ENCODE results near the gene TMEM41A.

TMEM41A gene

DNA sequence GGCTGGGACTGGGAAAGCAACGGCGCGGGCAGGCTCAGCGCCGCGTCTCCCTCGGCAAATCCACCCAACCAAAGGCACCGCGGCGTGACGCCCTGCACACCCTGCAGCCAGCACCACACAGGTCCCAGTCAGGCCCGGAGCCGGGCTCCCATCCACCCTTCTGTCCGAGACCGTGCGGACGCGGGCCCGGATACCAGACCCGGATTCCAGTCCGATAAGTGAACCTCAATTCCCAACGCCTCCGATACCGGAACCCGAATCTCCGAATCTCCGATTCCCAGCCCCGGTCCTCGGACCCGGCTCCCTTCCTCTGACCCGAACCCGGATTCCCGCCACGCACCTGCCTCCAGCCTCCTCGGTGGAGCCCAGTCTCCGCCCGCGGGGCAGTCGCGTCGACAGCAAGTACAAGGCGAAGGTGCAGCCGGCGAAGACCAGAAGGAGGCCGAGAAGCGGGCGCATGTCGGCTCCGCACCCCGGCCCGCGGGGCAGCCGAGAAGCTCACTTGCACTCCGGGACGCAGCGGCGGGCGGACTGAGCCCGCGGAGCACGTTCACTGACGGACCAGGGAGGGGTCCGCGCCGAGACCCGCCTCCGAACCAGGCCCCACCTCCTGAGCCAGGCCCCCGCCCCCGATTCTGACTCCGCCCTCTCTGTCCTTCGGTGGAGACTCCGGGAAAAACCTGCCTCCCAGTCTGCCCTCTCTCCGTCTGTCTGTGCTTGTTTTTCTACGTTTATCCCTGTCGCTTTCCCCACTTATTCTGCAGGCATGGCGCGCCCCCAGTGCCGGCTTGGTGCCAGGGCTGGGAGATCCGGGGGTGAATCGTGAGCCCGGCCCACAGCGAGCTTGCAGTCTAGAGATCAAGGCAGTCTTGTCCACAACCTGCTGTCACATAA is at the start of gene TMEM41A:
Gene TMEM41A (minus strand): TSS at position 533 of the 894 bp plus-strand sequence. CDS start 74 bp downstream, at position 459.
- DNase-seq (ENCODE audit: low read depth in 2 of 2) = peak; percentile 77 to 78

DNA sequence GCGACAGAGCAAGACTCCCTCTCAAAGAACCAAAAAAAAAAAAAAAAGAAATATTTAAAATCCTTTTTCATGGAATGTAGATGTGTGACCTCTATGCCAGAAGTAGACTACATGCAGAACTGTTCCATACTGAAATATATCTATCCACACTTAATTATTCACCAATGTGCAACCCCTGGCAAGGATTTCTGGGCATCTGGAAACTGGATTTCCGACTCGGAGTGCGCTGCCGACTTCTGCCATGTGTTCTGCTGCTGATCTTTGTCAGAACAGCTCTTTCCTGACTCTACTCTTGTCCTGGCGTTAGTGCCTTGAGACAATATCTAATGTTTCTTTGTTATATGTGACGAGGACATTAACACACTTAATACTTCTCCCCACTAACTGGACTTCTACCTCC is 41.9 kb upstream of the TMEM41A start:
- DNase-seq (ENCODE audit: low read depth in 2 of 2) = no peak

DNA sequence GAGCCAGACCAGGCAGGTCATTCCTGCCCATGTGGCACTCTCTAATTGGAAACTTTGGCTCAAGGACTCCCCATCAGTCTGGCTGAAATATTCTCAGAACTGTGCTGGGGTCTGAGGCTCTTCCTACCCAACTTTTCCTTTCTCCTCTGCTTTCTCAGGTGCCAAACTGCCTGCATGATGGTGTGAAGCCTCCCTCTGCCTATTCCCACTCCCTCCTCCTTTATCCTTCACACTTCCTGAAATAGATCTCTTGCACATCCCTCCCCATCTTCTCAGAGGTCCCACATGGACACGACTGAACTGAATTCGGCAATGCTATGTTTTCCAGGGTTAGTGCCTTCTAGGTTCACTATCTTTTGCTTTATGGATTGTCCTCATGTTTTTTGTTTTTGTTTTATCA is 41.1 kb upstream of the TMEM41A start:
- DNase-seq (ENCODE audit: low read depth in 2 of 2) = no peak

DNA sequence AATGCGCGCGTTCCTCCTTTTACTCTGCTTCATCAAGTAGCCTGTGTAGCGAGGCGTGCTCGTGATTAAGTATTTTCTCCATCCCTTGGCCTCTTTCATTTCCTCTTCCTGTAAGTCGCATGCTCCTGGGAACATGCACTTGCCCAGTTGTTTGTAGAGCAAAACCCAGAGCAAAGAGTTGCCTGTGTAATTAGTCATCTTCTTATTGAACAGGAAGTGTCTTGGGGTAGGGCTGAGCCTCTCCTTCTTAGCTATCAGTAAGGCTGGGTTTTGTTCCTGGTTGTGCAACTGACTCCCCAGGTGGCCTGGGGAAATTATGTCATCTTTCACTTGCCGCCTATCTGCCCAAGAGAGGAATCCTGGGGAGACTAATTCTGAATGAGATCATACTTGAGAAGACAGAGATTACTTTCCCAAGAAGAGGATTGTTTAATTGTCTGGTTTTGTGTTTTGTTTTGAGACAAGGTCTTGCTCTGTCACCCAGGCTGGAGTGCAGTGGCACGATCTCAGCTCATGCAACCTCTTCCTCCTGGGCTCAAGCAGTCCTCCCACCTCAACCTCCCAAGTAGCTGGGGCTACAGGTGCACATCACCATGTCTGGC is 38.6 kb upstream of the TMEM41A start:
- no peak for DNase-seq (ENCODE audit: low read depth in 2 of 2)

DNA sequence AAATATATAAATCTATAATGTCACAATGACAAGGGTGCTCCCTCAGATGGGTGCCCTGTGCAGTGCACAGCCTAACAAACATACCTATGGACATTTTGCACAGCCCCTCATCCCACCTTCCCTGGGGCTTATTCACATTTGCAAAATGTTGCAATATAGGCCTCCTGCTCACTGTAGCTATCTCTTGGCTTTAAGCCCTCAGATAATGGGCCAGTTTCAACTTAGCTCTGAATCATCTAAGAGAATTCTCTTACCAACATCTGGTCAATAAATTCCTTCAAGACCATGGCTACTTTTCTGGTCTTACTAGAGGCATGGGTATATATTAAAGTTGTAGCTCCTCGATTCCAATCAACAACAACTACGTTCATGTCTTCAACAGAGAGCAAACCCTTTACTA is 35.7 kb upstream of the TMEM41A start:
- DNase-seq (ENCODE audit: low read depth in 2 of 2) = no peak

DNA sequence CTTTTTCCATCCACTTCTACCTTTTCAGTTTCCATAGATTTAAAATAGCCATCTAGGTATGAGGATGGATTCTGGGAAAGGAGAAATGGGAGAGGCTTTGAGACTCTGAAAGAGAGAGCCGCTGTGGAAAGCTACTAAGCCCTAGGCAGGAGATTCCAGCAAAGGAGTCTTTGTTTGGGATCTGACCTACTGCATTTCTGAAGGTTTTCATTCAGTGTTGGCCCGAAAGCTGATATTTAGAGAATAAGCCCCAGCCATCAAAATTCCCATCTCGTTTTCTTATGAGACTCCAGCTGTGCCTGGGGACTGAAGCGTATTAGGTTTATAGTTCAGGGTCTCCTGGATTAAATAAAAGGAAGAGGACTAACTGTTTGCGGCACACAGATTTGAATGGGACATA is 34.1 kb upstream of the TMEM41A start:
- DNase-seq (ENCODE audit: low read depth in 2 of 2) = no peak

DNA sequence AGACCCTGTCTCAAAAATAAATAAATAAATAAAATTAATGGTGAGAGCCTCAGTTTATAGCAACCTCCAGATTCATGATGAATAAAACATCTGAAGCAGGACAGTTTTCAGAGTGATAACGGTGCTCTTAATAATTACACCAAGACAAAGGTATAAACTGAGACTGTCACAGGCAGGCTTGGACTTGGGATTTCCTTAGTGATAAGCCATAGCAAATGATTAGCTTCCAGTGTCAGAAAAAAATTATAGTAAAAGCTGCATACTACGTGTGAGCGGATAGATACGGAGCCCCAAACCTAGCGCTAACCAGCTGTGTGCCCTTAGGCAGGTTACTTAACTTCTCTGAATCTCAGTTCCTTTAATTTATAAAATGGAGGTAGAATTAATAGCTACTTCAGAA is 32.0 kb upstream of the TMEM41A start:
- no peak for DNase-seq (ENCODE audit: low read depth in 2 of 2)

DNA sequence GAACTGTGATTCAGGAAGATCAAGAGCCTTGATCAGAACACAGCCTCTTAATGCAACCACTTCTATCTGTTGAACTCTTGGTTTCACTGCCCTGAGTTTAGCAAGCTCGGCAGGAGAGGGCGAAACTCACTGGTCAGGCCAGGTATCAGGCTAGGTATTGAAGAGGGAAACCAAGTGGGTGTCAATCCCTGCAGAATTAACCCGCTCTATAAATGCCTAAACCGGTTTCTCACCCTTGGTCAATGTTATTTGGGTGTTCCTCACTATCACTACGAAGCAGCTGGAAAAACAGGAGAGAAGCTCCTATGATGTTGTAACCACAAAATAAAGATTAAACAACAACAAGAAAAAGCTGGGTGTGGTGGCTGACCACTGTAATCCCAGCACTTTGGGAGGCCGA is 29.7 kb upstream of the TMEM41A start:
- no peak for DNase-seq (ENCODE audit: low read depth in 2 of 2)

DNA sequence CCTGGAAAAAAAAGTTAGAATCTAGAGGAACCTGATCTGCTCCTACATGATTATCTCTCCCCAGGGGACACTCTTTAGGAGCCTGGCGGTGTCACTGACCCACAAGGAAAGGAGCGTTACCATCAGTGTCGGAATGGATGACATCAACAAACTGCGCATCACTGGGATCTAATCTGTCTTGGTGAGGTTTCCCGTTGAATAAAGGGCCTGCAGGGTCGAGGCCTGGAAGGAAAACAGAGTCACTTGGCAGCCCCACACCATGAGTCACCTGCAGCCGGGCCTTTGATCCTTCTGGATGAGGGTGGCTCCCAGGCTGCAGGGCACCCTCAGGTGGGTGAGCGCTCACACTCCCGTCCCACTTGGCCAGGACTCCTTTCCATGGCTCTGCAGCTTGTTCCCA is 28.5 kb upstream of the TMEM41A start:
- no peak for DNase-seq (ENCODE audit: low read depth in 2 of 2)

DNA sequence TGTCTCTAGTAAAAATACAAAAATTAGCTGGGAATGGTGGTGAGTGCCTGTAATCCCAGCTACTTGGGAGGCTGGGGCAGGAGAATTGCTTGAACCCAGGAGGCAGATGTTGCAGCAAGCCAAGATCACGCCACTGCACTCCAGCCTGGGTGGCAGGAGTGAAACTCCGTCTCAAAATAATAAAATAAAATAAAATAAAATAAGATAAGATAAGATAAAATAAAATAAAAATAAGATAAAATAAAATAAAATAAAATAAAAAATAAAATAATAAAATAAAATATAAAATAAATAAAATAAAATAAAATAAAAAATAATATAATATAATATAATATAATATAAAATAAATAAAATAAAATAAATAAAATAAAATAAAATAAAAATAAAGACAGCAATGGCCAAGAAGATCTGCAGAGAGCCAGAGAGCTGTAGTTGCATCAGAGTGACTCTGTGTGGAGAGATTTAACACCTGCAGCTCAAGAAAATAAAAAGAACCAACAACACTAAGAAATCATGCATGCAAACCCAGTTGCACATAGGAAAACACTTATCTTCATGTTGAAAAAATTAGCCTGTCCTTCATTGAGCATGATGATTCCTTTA is 27.6 kb upstream of the TMEM41A start:
- no peak for DNase-seq (ENCODE audit: low read depth in 2 of 2)

DNA sequence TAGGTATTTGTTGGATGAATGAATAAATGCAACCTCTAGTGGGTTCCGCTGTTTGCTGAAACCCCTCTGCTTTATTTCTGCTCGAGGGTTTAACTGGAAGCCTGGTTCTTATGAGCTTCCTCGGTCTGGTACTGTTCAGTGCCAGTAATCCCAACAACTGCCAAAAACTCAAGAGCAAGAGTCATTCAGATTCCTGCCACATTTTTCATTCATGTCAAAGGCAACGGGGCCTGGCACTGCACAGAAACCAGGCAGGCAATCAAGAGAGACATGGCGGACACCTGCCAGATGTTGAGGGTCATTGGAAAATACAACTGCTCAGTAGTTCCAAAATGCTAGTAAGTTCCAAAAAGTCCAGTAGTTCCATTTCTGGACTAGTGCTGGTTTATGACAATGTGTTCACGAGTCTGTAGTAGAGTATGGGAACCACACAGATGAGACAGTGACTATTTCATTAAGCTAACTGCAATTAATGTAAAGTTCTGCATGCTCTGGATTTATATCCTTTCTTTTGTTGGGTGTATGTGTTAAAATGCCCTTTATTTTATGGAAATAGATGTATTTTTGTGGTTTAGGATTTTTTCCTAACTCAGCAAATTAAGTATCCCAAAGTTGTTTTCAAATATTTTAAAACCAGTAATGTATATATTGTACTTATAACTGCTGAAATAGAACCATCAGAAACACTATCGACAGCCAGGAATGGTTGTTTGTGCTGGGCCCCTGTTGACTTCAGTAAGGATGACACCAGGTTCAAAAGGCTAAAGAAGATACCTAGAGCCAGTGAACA is 22.7 kb upstream of the TMEM41A start:
- no peak for DNase-seq (ENCODE audit: low read depth in 2 of 2)

DNA sequence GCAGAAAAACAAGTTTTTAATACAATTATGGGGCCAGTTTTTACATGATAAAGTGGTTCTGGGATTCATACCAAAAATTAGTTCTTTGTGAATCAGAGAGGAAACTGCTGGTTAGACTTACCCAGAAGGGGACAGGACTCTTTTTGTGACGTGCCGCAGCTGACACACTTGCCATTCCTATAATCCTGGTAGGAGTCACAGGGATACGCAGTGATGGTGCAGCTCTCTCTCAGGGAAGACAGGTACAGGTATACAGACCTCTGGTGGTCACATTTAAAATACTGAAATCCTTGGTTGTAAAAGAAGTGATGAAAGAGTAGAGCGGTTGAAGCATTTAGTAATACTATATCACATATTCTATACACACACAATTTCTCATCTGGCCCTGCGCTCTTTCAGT is 20.2 kb upstream of the TMEM41A start:
- no peak for DNase-seq (ENCODE audit: low read depth in 2 of 2)

DNA sequence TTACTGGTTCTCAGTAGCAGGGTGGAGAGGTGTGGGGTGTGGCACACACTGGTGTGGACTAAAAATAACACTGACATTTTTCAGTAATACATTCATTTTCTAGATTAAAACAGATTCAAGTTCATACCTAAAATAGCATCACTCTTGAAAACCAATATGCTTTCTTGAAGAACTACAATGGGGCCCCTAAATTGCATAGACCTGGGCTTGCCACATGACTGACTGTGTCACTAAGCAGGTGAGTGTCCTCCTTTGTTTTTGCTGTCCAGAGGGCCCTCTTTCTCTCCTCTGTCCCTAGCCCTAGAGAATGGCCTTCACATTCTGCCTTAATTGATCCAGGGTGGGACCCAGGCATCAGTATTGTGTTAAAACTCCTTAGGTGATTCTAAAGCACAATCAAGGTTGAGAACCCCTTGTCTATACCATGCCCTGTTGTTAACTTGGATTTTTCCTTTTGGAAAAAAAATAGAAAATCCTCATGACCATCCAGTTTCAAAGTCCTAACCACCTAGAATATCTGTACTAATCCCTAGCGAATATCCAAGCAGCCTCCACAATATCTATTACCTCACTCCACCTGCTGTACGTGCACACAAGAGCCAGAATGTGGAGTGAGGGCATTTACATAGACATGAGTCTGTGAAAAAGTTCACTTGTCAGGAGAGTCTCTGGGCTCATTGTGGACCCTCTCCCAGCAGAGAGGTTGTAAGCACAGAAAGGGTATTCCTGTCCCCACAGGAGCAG is 18.7 kb upstream of the TMEM41A start:
- DNase-seq (ENCODE audit: low read depth in 2 of 2) = no peak

DNA sequence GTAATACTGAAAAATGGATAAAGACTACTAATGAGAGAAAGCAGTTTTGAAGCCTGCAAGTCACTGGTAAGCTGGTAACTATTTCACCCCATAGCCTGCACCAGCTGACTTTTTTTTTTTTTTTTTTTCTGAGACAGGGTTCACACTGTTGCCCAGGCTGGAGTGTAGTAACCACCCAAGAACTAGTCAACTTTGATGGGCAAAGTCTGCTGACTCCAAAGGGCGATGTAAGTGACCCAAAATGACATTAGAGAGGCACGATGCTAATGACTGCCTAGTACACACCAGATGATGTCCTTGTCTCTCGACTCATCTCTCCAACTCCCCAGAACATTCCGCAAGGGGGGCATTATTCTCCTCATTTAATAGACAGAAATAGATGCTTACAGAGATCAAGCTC is 12.9 kb upstream of the TMEM41A start:
- DNase-seq (ENCODE audit: low read depth in 2 of 2) = no peak

DNA sequence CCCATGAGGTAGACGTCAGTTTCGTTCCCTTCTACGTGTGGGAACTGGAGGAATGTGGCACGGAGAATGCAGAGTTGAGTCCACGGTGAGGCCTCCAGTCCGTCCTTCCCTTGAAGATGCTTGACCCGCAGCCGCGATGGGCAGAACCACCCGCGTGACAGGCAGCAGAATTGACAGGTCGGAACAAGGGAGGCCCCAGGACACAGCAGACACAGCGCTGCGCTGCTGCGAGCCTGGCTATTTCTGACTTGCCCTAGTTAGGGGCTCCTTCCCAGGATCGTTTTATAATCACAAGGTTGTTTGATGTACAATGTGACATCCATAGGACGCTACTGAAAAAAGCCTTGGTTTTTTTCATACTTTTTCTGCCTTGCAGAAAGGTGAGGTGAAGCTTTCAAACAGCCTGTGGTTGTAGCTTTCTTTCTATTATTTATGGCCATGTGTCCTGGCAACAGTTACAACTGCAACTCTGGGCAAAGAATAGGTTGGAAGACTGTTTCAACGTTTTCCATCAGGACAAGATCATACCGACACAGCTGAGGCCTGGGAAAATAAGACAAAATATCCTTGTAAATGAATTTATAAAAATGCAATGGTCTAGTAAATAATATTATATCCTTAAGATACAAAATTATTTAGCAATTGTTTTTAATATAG is 9.6 kb upstream of the TMEM41A start:
- DNase-seq (ENCODE audit: low read depth in 2 of 2) = no peak

DNA sequence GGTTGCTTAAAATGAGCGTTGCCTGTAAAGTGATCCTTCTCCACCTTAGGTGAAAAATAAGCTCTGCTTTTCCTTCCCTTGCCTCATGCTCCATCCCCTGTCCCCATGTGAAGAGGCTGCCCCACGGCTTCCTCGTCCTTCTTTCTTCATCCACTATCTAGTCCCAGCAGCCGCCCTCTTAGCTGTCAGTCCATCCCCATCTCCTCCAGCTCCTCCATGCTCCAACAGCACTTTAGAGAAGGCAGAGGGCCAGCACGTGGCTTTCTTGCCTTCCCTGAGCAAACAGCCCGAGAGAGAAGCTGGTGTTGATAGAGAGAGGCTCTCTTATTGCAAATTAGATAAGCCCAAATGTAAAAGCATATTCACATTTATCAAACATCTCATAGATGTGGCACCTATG is 9.0 kb upstream of the TMEM41A start:
- DNase-seq (ENCODE audit: low read depth in 2 of 2) = no peak

DNA sequence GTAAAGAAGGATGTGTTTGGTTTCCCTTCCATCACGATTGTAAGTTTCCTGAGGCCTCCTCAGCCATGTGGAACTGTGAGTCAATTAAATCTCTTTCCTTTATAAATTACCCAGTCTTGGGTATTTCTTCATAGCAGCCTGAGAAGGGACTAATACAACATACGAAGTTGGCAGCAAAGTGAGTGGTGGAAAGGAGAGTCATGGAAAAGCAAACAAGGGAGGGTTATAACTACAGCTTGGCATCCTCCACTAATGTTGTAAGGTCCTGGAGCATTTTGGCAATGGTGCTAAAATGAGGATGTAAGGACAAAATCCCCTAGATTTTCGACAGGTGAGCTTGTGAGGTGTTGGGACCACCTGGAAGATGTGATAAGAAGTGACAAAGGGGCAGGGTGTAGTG is 5.8 kb upstream of the TMEM41A start:
- DNase-seq (ENCODE audit: low read depth in 2 of 2) = no peak

DNA sequence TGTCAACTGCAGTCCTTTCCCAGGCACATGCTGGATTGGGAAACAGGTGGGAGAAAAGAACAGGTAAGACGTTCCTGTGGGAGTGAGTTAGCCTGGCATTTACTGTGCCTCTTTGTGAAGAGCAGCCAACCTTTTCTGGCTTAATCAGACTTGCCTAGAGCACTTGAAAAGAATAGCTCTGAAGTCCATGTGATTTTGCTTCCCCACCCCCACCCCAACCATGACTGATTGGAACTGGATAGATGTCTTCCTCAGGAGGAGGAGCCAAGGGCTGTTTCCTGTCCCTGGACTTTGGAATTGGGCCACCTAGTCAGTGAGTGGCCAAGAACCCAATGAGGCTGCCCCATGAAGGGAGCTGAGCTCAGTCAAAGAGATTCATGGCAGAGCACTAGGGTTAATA is 4.7 kb upstream of the TMEM41A start:
- DNase-seq (ENCODE audit: low read depth in 2 of 2) = no peak

DNA sequence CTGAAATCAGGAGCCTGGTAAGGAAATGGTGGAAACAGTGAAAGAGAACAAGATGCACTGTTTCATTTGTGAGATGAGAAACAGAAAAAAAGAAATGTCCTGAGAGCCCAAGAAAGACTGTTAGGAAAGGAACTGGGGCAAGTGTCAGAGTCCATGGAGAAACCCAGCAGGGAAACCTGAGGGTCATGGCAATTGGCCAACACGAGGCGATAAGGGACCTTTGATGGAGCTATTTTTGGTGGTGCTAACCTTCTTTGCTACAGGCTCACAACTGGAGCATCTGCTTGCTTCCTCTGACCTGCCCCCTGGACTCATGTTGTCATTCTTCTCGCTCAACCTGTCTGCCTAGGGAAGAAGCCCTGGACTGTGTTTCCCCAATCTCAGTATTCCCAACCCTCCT is 4.2 kb upstream of the TMEM41A start:
- no peak for DNase-seq (ENCODE audit: low read depth in 2 of 2)

DNA sequence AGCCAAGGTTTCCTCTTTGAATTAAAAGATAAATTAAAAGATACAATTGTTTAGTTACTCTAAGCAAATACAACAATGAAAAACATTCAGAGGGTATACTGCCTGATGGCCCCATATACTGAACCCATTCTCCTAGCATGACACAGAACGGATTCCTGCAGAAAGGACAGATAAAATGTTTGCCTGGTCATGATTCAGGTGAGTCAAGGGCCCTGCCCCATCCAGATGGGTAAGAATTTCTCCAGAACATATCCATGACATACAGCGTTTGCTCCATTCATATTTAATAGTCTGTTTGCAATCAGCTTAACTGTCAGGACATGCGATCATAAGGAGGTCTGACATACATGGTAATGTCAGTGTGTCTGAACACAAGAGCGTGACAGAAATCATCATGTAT is 8.6 kb downstream of the TMEM41A start:
- no peak for DNase-seq (ENCODE audit: low read depth in 2 of 2)

DNA sequence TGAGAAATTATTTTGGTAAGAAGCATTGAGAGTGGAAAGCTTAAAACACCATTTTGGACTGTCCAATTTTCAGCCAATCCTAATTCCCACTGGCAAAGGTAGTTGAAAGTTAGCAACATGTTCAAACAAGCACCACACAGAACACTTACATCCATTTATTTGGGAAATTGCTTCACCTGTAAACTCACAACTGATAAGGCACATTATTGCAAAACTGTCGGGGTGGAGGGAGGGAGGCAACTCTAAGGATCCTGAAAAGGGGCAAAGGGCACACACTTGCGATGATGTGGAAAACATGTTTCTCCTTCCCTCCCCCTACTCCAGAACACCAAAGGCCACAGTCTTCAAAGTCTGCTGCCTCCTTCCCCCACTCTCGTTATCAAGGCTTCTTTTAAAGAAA is 9.4 kb downstream of the TMEM41A start:
- no peak for DNase-seq (ENCODE audit: low read depth in 2 of 2)

Measured in stimulated activated CD8-positive, alpha-beta memory T cell treated with anti-CD3 and anti-CD28 coated beads, Interleukin-7, amount 100 ng/mL, for 1 hour (primary cell).